NB4 (cell line): ENCODE results near the gene DISP2.

Experiments used
- DNase-seq: peaks from one replicate; pipeline ENCODE4 v3.0.0; 2010; ENCODE audit warnings: low read depth
- H3K4me3 ChIP-seq: one replicate; pipeline ENCODE4 v1.5.1; 2011; ENCODE audit warnings: mild to moderate bottlenecking, low read depth, low read length, moderate library complexity
- MYC ChIP-seq: IDR thresholded peaks from 2 replicates; pipeline ENCODE4 v1.6.1; 2011; ENCODE audit warnings: low read depth, low read length
- POLR2A ChIP-seq: IDR thresholded peaks from 2 replicates; pipeline ENCODE4 v1.6.1; 2011; ENCODE audit warnings: mild to moderate bottlenecking; ENCODE audit not compliant: insufficient read length; ENCODE audit errors: extremely low read depth
- TF ChIP-seq, protein P1 (sequence below): IDR thresholded peaks from one replicate; pipeline ENCODE4 v1.5.1; 2012; ENCODE audit warnings: low read depth, low read length
- TF ChIP-seq, protein P2 (sequence below): IDR thresholded peaks from 2 replicates; pipeline ENCODE4 v1.6.1; 2011; ENCODE audit warnings: low read depth, low read length

DISP2 gene

GRCh38 chr15:40367371-40367685, 9.3 kb downstream of the DISP2 start:
- H3K4me3 ChIP-seq: no peak overlapping the region
- TF ChIP-seq, protein P1, sequence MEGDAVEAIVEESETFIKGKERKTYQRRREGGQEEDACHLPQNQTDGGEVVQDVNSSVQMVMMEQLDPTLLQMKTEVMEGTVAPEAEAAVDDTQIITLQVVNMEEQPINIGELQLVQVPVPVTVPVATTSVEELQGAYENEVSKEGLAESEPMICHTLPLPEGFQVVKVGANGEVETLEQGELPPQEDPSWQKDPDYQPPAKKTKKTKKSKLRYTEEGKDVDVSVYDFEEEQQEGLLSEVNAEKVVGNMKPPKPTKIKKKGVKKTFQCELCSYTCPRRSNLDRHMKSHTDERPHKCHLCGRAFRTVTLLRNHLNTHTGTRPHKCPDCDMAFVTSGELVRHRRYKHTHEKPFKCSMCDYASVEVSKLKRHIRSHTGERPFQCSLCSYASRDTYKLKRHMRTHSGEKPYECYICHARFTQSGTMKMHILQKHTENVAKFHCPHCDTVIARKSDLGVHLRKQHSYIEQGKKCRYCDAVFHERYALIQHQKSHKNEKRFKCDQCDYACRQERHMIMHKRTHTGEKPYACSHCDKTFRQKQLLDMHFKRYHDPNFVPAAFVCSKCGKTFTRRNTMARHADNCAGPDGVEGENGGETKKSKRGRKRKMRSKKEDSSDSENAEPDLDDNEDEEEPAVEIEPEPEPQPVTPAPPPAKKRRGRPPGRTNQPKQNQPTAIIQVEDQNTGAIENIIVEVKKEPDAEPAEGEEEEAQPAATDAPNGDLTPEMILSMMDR: no peak
- TF ChIP-seq MYC: no peak
- no peak for DNase-seq

DNA sequence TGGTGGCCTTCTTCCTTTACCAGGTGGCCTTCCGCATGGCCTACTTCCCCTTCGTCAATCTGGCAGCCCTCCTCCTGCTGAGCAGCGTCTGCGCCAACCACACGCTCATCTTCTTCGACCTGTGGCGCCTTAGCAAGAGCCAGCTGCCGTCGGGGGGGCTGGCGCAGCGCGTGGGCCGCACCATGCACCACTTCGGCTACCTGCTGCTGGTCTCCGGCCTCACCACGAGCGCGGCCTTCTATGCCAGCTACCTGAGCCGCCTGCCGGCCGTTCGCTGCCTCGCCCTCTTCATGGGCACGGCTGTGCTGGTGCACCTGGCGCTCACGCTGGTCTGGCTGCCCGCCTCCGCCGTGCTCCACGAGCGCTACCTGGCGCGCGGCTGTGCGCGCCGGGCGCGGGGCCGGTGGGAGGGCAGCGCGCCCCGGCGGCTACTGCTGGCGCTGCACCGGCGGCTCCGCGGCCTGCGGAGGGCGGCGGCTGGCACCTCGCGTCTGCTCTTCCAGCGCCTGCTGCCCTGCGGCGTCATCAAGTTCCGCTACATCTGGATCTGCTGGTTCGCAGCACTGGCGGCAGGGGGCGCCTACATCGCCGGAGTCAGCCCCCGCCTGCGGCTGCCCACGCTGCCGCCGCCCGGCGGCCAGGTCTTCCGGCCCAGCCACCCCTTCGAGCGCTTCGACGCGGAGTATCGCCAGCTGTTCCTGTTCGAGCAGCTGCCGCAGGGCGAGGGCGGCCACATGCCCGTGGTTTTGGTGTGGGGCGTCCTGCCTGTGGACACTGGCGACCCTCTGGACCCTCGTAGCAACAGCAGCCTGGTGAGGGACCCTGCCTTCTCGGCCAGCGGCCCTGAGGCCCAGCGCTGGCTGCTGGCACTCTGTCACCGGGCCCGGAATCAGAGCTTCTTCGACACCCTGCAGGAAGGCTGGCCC, 9.9 kb downstream of the DISP2 start:
- TF ChIP-seq POLR2A (no peak), MYC (peak; percentile 97)
- TF ChIP-seq, protein P2, sequence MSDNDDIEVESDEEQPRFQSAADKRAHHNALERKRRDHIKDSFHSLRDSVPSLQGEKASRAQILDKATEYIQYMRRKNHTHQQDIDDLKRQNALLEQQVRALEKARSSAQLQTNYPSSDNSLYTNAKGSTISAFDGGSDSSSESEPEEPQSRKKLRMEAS: peak; percentile 93
- TF ChIP-seq, protein P1: peak; percentile 62
- DNase-seq: peak; percentile 96
- H3K4me3 ChIP-seq: no peak overlapping the region

- H3K4me3 ChIP-seq: no peak overlapping the region
- TF ChIP-seq, protein P2: no peak
- no peak for TF ChIP-seq POLR2A
- no peak for TF ChIP-seq MYC
- TF ChIP-seq, protein P1: no peak
- DNase-seq: no peak
Measured at GRCh38 chr15:40368719-40369473, 10.9 kb downstream of the DISP2 start.

DNA sequence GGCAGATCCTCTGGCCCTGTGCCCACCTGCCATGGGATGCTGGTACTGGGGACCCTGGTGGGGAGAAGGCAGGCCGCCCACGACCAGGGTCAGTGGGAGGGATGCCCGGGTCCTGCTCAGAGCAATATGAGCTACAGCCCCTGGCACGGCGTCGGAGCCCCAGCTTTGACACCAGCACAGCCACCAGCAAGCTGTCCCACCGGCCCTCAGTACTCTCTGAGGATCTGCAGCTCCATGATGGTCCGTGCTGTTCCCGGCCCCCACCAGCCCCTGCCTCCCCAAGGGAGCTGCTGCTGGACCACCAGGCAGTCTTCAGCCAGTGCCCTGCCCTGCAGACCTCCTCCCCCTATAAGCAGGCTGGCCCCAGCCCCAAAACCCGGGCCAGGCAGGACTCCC, 11.5 kb downstream of the DISP2 start:
- DNase-seq: no peak
- H3K4me3 ChIP-seq: no peak overlapping the region
- TF ChIP-seq MYC: no peak
- TF ChIP-seq, protein P1: no peak
- TF ChIP-seq POLR2A: no peak
- TF ChIP-seq, protein P2: no peak

GRCh38 chr15:40369971-40370370, 12.0 kb downstream of the DISP2 start:
- no peak for DNase-seq
- H3K4me3 ChIP-seq: no peak overlapping the region
- TF ChIP-seq, protein P1: no peak
- TF ChIP-seq POLR2A (no peak), MYC (no peak)
- TF ChIP-seq, protein P2: no peak
